ENCODE data around the gene SLC16A1.

The SLC16A1 gene

DNA sequence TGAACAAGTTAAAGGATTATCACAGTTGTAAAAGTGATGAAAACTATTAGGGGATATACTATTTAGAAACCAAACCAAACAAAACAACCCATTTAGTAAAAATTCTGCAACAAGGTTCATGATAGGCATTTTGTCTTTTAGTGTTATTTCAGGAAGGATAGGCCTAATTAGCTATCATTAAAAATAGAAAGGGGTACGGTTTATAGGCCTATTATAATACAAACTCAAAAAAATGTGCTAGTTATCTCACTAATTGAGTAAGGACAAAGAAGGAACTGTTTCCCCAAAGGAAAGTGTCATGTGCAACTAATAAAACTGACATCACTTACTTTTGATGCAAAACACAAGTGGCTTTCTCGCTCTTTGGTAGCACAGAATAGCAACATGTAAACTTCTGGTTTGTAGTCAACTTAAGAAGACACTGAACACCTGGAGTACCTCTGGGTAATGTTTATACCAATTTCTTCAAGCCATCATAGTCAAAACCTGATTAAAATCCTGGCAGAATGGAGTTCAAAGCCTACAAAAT lies 28.5 kb downstream of the SLC16A1 start:
- TF ChIP-seq, protein P1, sequence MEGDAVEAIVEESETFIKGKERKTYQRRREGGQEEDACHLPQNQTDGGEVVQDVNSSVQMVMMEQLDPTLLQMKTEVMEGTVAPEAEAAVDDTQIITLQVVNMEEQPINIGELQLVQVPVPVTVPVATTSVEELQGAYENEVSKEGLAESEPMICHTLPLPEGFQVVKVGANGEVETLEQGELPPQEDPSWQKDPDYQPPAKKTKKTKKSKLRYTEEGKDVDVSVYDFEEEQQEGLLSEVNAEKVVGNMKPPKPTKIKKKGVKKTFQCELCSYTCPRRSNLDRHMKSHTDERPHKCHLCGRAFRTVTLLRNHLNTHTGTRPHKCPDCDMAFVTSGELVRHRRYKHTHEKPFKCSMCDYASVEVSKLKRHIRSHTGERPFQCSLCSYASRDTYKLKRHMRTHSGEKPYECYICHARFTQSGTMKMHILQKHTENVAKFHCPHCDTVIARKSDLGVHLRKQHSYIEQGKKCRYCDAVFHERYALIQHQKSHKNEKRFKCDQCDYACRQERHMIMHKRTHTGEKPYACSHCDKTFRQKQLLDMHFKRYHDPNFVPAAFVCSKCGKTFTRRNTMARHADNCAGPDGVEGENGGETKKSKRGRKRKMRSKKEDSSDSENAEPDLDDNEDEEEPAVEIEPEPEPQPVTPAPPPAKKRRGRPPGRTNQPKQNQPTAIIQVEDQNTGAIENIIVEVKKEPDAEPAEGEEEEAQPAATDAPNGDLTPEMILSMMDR (IDR thresholded peaks at IDR 0.05): no peak

DNA sequence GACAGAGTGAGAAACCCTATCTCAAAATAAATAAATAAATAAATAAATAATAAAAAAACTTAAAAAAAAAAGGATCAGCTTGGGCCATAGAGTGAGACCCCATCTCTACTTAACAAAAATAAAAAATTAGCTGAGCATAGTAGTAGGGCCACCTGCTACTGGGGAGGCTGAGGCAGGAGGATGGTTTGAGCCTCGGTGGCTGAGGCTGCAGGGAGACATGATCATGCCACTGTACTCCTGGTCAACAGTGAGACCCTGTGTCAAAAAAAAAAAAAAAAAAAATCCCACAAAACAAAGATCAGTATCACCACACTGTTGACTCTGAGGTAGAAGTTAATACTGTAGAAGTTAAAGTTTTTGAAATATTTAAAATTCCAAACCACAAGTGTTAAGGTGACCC lies 29.1 kb downstream of the SLC16A1 start:
- TF ChIP-seq, protein P1 (IDR thresholded peaks at IDR 0.05): no peak

DNA sequence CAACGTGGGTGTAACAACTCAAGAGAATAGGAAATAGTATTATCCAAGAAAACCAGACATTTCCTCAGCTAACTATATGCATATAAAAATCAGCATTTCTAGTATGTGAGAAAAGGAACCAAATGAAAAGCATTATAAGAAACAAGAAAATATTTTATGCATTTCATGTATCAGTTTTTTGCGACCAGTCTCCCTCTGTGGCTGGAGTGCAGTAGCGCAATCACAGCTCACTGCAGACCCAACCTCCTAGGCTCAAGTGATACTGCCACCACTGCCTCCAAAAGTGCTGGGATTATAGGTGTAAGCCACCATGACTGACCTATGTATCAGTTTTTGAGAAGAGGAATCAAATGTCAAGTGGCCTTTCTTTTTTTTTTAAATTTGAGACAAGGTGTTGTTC lies 31.0 kb downstream of the SLC16A1 start:
- TF ChIP-seq, protein P1 (IDR thresholded peaks at IDR 0.05): no peak

DNA sequence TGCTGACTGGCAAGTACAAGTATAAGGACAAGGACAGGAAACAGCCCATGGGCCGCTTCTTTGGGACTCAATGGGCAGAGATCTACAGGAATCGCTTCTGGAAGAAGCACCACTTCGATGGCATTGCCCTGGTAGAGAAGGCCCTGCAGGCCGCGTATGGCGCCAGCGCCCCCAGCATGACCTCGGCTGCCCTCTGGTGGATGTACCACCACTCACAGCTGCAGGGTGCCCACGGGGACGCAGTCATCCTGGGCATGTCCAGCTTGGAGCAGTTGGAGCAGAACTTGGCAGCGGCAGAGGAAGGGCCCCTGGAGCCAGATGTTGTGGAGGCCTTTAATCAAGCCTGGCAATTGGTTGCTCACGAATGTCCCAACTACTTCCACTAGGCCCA lies 32.0 kb downstream of the SLC16A1 start:
- TF ChIP-seq, protein P1 (IDR thresholded peaks at IDR 0.05): no peak

DNA sequence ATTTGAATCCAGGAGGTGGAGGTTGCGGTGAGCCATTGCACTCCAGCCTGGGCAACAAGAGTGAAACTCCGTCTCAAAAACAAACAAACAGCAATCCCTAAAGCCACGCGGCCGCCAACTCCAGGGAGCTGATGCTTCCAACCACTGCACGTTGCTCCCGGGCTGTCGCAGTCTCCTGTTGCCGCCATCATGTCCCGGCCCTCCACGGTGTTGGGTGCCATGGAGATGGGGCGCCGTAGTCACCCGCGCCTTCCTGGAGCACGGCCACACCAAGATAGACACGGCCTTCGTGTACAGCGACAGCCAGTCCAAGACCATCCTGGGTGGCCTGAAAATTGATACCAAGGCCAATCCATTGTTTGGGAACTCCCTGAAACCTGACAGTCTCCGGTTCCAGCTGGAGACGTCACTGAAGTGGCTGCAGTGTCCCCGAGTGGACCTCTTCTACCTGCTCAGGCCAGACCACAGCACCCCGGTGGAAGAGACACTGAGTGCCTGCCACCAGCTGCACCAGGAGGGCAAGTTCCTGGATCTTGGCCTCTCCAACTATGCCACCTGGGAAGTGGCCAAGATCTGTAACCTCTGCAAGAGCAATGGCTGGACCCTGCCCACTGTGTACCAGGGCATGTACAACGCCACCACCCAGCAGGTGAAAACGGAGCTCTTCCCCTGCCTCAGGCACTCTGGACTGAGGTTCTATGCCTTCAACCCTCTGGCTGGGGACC lies 32.6 kb downstream of the SLC16A1 start:
- TF ChIP-seq, protein P1 (IDR thresholded peaks at IDR 0.05): no peak

DNA sequence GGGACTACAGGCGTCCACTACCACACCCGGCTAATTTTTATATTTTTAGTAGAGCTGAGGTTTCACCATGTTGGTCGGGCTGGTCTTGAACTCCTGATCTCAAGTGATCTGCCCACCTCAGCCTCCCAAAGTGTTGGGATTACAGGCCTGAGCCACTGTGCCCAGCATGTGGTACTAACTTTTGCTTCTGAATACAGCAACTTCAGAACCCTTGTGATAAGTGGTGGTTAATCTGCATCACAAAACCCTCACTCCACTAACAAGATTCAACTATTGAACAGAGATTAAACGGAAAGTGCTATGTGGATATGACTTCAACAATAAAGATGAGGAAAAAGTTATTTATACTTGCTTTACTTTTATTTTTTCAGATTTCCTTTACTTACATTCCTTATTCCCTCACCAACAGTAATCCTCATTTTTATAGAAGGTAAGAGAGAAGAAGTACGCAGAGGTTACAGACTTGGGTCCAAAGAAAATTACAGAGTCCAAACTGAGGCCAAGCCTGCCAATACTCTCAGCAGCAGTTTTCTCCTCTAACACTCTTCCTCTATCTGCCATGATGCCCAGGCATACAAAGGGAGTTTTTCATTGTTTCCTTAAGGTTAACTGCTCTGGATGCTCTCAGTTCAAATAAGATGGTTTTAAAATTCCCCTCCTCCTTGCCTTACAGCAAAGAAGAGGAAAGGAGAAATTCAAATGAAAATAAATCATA lies 44.3 kb downstream of the SLC16A1 start:
- TF ChIP-seq, protein P1 (IDR thresholded peaks at IDR 0.05): no peak

DNA sequence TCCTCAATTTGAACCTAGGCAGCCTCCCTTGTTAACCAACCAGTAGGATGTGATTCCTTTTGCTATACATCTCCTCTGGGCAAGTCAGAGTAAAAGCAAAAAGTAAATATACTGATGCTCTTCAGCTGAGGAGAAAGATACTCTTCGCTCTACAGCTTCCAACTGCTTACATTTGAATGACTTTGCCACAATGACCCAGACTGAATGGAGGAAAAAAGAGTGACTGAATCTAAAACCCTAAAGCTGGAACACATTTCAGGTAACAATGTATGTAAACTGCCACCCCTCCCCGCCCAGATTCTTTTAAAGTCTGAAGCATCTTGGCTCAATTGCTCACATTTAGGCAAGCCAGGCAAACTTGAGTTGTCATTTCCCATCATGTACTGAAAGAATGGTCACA lies 46.1 kb downstream of the SLC16A1 start:
- TF ChIP-seq, protein P1 (IDR thresholded peaks at IDR 0.05): no peak

Data from LNCAP (cell line).